Measurements from ENCODE around the gene CCDC80.
"Not testable (repeated sequence)": the region's sequence is repeated elsewhere in the genome, so short reads cannot be mapped to it uniquely, and the experiment has no call there.

CCDC80 gene

DNA sequence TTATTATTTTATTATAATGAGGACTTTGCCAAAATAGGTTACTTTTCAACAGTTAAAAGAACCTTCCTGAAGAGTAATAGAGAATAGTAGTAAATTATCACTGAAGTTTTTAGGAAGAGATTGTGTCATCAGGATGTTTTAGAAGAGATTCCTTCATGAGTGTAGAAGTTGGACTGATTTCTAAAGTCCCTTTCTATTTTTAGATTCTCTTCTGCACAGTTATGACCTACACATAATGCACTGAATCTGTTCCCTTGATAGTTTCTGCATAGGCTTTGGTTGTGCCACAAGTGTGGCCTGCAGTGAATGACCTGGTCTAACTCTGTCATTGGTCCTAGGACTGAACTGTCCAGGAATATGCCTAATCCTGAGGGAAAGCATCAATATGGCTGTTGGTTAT is 55.2 kb downstream of the CCDC80 start:
- DNase-seq (ENCODE audit: low spot score): no peak

DNA sequence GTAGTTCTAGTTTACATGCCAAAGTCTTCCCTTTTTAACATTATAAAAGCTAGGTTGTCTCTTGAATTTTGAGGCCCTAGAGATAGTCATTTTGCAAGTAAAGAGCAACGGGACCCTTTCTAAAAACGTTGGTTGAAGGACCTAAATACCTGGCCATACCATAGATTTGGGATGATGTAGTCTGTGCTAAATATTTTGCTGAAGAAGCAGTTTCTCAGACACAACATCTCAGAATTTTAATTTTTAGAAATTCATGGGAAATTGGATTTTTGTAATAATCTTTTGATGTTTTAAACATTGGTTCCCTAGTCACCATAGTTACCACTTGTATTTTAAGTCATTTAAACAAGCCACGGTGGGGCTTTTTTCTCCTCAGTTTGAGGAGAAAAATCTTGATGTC is 57.8 kb downstream of the CCDC80 start:
- no peak for DNase-seq (ENCODE audit: low spot score)

GRCh38 chr3:112582244-112582874 is 58.6 kb downstream of the CCDC80 start:
- DNase-seq (ENCODE audit: low spot score): no peak

DNA sequence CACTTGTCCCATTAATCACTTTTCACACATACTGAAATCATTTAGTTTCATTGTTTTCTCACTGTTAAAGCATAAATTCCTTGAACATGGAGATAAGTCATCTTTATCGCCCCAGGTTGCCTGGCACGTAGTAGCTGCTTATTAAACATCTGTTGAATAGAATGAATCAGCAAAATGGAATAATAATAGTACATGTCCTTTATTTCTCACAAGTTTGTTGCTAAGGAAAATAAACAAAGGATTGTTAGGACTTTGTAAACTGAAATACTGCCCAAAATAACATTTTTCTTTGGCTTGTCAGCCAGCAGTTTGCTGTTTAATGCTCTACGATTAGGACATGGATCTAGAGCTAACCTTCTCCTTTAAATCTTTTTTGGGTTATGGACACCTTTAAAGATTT is 61.2 kb downstream of the CCDC80 start:
- no peak for DNase-seq (ENCODE audit: low spot score)

GRCh38 chr3:112579232-112579631 is 61.7 kb downstream of the CCDC80 start:
- DNase-seq (ENCODE audit: low spot score): no peak

- no peak for DNase-seq (ENCODE audit: low spot score)
Observed at GRCh38 chr3:112572701-112573100, 68.2 kb downstream of the CCDC80 start.

- no peak for DNase-seq (ENCODE audit: low spot score)
Observed at GRCh38 chr3:112569265-112569664, 71.7 kb downstream of the CCDC80 start.

GRCh38 chr3:112568642-112569041 is 72.3 kb downstream of the CCDC80 start:
- no peak for DNase-seq (ENCODE audit: low spot score)

DNA sequence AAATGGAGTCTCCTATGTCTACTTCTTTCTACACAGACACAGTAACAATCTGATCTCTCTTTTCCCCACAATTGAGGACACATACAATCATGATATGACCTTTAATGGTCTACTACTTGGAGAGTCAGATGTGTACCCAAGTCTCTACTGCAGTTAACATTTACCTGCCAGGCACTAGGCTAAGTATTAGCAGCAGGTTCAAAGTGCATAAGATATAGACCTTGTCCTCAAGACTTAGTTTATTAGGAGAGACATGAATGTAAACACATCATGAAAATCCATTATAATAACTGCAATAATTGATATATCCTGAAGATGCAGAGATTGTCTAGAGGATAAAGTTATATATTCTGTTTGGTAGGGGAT is 76.0 kb downstream of the CCDC80 start:
- DNase-seq (ENCODE audit: low spot score): no peak

- DNase-seq (ENCODE audit: low spot score): not testable (repeated sequence)
Observed at GRCh38 chr3:112564247-112564939, 76.5 kb downstream of the CCDC80 start.

DNA sequence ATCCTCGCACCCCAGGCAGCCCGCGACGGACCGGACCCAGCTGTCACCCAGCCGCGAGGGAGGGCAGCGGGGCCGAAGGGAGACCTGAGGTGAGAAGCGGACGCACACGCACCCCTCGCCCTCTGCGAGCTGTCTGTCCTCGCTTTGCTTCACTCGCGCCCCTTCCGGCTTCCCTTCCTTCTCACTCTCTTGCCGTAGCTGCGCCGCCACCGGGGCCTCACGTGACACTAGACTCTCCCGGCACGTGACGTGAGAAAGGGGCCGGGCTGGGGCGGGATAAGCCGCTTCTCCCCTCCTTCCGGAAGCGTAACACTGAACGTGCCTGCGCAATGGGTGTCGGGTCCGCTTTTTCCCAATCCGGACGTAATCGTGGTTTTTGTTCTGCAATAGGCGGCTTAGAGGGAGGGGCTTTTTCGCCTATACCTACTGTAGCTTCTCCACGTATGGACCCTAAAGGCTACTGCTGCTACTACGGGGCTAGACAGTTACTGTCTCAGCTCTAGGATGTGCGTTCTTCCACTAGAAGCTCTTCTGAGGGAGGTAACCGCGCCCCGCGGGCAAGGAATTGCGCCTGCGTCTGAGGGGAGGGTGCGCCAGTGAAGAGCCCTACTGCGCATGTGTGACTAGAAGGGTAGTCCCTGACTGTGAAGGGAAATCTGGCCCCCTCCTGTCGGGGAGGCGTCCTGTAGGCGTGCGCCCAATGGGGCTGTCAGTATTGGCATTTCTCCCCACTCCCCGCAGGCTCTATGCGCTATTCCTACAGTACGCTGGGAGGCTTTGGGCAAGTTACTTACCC is 79.0 kb downstream of the CCDC80 start, which contains the start of the genes ATG3 and SLC35A5:
TSS of gene ATG3 (minus strand) at position 229 of the 796 bp plus-strand sequence. CDS start 434 bp downstream, outside the sequence.
TSS of gene SLC35A5 (plus strand) at position 312 of the 796 bp plus-strand sequence. CDS start 1,359 bp downstream, outside the sequence.
- peak; percentile 98 for DNase-seq (ENCODE audit: low spot score)

DNA sequence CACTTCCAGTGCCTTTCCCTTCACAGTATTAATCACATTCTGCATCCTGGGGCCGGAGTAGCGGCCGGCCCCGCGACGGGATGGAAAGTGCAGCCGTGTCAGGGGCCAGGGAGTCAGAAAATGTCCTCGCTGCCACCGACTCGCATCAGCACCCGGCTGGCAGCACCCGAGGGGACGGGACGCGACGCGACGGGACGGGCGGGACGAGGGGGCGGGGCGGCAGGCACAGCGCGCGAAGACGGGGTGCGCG is 79.5 kb downstream of the CCDC80 start:
- DNase-seq (ENCODE audit: low spot score): no peak

- DNase-seq (ENCODE audit: low spot score): peak; percentile 72
Observed at GRCh38 chr3:112560721-112561483, 80.0 kb downstream of the CCDC80 start.

- DNase-seq (ENCODE audit: low spot score): no peak
Observed at GRCh38 chr3:112560307-112560706, 80.6 kb downstream of the CCDC80 start.

GRCh38 chr3:112557976-112558375 is 83.0 kb downstream of the CCDC80 start:
- no peak for DNase-seq (ENCODE audit: low spot score)

GRCh38 chr3:112555535-112556170 is 85.3 kb downstream of the CCDC80 start:
- DNase-seq (ENCODE audit: low spot score): no peak

GRCh38 chr3:112550859-112551258 is 90.1 kb downstream of the CCDC80 start:
- no peak for DNase-seq (ENCODE audit: low spot score)

Data from putamen (tissue), 1 donor.